ENCODE data around the gene CGN. TPM values are rescaled to one million over a fixed set of nuclear protein-coding genes. Genes with fewer than 3 reads are reported as not detected.

Gene CGN
- total RNA-seq, 1 donor from 2014 or later, result 2.0 TPM

DNA sequence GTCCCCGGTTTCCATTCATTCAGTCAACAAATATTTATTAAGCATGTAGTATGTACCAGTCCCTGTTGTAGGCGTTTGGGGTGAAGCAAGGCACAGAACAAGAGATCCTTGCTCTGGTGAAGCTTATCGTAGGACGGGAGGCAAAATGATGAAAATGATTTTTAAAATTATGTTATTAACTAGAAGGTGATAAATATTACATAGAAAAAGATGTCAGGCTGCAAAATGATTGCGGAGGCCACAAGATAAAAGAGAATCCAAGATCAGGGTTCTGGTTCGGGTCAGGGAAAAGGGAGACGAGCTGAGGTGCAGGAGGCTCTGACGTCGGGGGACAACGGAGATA, 602 bp upstream of the CGN start:
- Mint-ChIP-seq H3K27me3 (ENCODE audit: unreplicated experiment) (peaks cover 13% of the 10 kb centered on the region), H3K4me1 (ENCODE audit: low read depth, unreplicated experiment) (peaks cover 7% of the 10 kb centered on the region), H3K9me3 (ENCODE audit: unreplicated experiment) (peaks cover 10% of the 10 kb centered on the region), H3K27ac (ENCODE audit: unreplicated experiment) (peak overlapping the region; percentile 91), H3K4me3 (ENCODE audit: unreplicated experiment) (peak overlapping the region; percentile 96), H3K36me3 (ENCODE audit: unreplicated experiment) (no peaks in the 10 kb centered on the region)
- DNase-seq, result no peak
- TF ChIP-seq, protein P1, sequence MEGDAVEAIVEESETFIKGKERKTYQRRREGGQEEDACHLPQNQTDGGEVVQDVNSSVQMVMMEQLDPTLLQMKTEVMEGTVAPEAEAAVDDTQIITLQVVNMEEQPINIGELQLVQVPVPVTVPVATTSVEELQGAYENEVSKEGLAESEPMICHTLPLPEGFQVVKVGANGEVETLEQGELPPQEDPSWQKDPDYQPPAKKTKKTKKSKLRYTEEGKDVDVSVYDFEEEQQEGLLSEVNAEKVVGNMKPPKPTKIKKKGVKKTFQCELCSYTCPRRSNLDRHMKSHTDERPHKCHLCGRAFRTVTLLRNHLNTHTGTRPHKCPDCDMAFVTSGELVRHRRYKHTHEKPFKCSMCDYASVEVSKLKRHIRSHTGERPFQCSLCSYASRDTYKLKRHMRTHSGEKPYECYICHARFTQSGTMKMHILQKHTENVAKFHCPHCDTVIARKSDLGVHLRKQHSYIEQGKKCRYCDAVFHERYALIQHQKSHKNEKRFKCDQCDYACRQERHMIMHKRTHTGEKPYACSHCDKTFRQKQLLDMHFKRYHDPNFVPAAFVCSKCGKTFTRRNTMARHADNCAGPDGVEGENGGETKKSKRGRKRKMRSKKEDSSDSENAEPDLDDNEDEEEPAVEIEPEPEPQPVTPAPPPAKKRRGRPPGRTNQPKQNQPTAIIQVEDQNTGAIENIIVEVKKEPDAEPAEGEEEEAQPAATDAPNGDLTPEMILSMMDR (IDR thresholded peaks at IDR 0.05; ENCODE audit: partially characterized antibody, unreplicated experiment), result no peak

DNA sequence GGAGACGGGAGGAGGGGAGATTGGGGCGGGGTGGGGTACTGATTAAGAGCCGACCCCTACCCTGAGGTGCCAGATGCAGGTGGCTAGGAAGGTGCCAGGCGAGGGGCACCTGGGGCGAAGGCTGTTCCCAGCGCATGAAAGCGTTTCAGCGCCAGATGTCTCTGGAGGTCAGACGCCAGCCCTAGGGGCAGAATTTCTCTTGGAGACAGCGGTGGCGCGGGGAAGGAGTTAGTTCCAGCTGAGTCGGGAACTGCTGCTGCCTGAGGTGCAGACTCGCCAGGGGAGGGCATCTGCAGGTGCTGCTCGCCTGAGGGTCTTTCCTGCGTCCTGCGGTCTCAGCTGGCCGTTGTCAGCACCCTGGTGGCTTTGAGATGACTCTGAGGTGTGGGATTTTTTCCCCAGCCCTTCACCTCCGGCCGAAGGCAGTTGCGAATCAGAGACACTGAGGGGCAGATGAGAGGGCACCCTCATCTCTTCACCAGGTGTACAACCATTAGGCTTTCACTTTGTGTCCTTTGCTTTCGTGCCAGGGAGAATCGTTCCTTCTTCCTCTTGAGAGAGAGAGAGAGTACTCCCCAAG, 539 bp downstream of the CGN start:
- peaks cover 5% of the 10 kb centered on the region for H3K9me3 Mint-ChIP-seq (ENCODE audit: unreplicated experiment)
- H3K27me3 Mint-ChIP-seq (ENCODE audit: unreplicated experiment), result peaks cover 13% of the 10 kb centered on the region
- no peaks in the 10 kb centered on the region for H3K36me3 Mint-ChIP-seq (ENCODE audit: unreplicated experiment)
- peaks cover 7% of the 10 kb centered on the region for H3K4me1 Mint-ChIP-seq (ENCODE audit: low read depth, unreplicated experiment)
- H3K4me3 Mint-ChIP-seq (ENCODE audit: unreplicated experiment), result peak overlapping the region; percentile 78
- TF ChIP-seq, protein P1 (IDR thresholded peaks at IDR 0.05; ENCODE audit: partially characterized antibody, unreplicated experiment), result no peak
- peak; percentile 67 for DNase-seq
- H3K27ac Mint-ChIP-seq (ENCODE audit: unreplicated experiment), result no peak overlapping the region

DNA sequence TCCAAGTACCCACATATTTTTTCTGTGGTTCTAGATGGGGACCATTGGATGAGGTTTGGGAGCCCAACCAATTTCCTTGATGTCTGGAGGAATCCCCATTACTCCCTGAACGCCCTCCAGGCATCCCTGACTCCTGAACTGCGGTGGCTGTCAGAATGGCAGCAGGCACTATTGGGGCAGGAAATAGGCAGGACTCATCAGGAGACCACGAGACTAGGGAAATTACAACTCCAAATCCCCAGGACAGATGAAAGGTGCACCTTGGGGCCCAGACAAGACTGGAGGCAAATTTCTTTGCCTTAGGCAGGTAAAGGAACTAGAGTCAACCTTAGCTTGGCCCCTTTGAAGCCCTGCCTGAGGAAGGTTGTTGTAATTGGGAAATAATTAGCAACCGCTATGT, 1.1 kb downstream of the CGN start:
- Mint-ChIP-seq H3K36me3 (ENCODE audit: unreplicated experiment) (no peaks in the 10 kb centered on the region), H3K4me1 (ENCODE audit: low read depth, unreplicated experiment) (peaks cover 7% of the 10 kb centered on the region), H3K27me3 (ENCODE audit: unreplicated experiment) (peaks cover 13% of the 10 kb centered on the region), H3K4me3 (ENCODE audit: unreplicated experiment) (peak overlapping the region; percentile 78), H3K27ac (ENCODE audit: unreplicated experiment) (no peak overlapping the region), H3K9me3 (ENCODE audit: unreplicated experiment) (peaks cover 5% of the 10 kb centered on the region)
- TF ChIP-seq, protein P1 (IDR thresholded peaks at IDR 0.05; ENCODE audit: partially characterized antibody, unreplicated experiment), result no peak
- DNase-seq, result no peak

DNA sequence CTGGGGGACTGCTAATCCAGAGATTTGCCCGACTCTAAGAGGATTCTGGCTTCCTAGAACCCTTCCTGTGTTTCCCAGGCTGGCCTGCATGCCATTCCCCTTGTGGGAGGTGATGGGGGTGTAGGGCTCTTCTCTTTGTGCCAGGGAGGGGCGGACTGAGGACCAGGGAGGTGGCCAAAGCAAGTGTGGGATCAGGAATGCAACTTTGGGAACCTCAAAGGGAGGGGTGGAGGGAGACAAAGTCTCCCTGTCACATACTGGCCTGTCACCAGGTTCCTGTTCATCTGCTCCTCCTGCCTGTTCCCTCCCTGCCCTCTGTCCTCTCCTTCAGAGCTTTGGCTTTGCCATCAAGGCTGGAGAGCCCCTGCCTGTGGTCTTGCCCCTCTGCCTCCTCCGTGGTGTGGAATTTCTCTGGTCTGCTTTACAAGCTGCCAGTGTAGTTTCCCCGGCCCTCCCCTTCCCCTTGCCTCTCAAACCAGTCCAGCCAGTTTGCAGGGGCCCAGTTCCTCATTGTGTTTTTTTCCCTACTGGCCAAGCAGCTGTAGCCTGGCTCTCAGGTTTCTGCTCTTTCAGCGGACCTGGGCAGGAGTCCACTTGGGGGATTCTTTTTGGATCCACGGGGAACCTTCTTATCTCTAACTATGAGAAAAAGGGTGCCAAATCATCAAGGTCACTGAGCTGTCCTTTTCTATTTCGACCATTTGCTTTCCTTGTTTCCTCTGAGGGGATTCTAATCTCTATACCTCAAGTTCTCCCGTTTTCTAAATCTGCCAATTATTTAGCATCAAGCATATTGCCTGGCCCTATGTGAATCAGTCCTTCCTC, 1.8 kb downstream of the CGN start:
- TF ChIP-seq, protein P1 (IDR thresholded peaks at IDR 0.05; ENCODE audit: partially characterized antibody, unreplicated experiment), result no peak
- no peaks in the 10 kb centered on the region for H3K36me3 Mint-ChIP-seq (ENCODE audit: unreplicated experiment)
- DNase-seq, result no peak
- H3K27ac Mint-ChIP-seq (ENCODE audit: unreplicated experiment), result no peak overlapping the region
- H3K4me1 Mint-ChIP-seq (ENCODE audit: low read depth, unreplicated experiment), result peaks cover 7% of the 10 kb centered on the region
- peaks cover 13% of the 10 kb centered on the region for H3K27me3 Mint-ChIP-seq (ENCODE audit: unreplicated experiment)
- peaks cover 5% of the 10 kb centered on the region for H3K9me3 Mint-ChIP-seq (ENCODE audit: unreplicated experiment)
- peak overlapping the region; percentile 46 for H3K4me3 Mint-ChIP-seq (ENCODE audit: unreplicated experiment)

DNA sequence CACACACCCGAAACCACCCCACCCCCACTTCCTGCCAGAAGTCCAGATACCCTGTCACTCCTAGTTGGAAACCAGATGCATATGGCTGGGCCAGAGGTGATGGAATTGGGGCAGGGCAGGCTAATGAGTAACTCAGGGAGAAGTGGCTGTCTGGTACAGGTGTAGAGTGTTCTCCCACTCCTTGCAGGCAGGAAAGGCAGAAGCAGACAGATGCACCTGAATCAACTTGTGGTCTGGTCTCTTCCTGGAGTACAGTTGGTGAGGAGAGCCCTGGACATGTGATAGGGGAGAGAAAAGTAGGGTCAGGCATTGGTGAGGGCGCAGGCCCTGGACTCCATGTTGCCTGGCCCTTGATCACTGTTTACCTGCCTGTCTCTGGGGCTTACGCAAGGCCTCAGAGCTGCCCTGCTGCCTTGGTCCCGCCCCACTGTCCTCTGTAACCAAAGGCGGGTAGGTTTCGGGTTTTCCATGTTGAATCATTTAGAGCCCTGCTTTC, 2.5 kb downstream of the CGN start:
- Mint-ChIP-seq H3K27ac (ENCODE audit: unreplicated experiment) (no peak overlapping the region), H3K27me3 (ENCODE audit: unreplicated experiment) (peaks cover 13% of the 10 kb centered on the region), H3K4me1 (ENCODE audit: low read depth, unreplicated experiment) (peaks cover 7% of the 10 kb centered on the region), H3K9me3 (ENCODE audit: unreplicated experiment) (peaks cover 5% of the 10 kb centered on the region), H3K36me3 (ENCODE audit: unreplicated experiment) (no peaks in the 10 kb centered on the region), H3K4me3 (ENCODE audit: unreplicated experiment) (peak overlapping the region; percentile 46)
- TF ChIP-seq, protein P1 (IDR thresholded peaks at IDR 0.05; ENCODE audit: partially characterized antibody, unreplicated experiment), result no peak
- no peak for DNase-seq
